GM23248 (cell line): Measurements from ENCODE around the gene AFMID.

Experiments used
- EZH2 ChIP-seq: fragments of 200-600 bp; sonication (generic); IDR thresholded peaks from 2 replicates; pipeline ENCODE4 v1.6.1; 2018; ENCODE audit warnings: antibody characterized with exemption, mild to moderate bottlenecking; ENCODE audit not compliant: insufficient read depth, poor library complexity, severe bottlenecking
- EZH2phosphoT487 ChIP-seq: fragments of 200-600 bp; sonication (generic); IDR thresholded peaks from 2 replicates; pipeline ENCODE4 v1.6.1; 2018; ENCODE audit warnings: antibody characterized with exemption, moderate library complexity, mild to moderate bottlenecking, low read depth; ENCODE audit not compliant: insufficient read depth

DNA sequence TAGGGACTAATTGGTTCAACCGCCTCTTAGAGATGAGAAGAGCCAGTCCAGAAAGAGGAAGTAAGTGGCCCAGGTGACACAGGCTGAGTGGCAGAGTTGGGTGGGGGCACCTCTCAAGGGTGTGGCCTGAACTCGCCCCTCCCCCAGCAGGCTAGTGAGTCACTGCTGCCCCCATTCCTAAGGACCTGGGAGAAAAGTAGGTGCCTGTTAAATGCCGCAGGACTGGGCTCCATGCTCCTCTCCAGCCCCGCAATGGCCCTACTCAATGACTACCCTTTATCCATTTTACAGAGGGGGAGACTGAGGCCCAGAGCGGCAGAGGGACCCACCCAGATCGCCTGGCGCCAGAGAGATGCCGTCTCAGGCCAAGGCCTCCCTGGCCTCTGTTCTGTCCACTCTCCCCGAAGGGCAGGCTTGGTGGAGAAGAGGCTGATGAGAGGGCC is 52.3 kb downstream of the AFMID start:
- TF ChIP-seq EZH2phosphoT487: no peak
- TF ChIP-seq EZH2: no peak
